SIG-M5 treated with dmso at 0.1 percent for 504 hours (cell line): ENCODE results near the gene TRMT5.

Experiments used
- DNase-seq: peaks from one replicate; lab custom pipeline; 2025; ENCODE audit not compliant: unreplicated experiment; lab: John Stamatoyannopoulos, UW

Gene TRMT5

DNA sequence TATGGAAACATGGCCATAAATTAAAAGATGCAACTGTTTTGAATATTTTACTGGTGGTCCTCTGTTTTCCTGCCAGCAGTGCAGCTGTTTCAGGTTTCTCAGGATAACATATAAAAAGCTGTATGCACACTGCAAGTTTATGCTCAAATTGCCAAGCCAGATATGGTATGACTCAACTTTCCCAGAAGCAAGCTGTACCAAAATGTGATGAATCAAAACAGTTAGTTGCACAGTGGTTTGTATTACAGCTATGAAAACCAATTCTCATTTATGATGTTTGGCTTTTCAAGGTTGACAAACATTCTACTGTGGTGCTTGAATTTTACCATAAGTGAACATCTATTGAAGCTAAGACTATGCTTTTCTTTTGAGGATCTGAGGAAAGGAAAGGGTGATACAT is 15.5 kb downstream of the TRMT5 start:
- no peak for DNase-seq

DNA sequence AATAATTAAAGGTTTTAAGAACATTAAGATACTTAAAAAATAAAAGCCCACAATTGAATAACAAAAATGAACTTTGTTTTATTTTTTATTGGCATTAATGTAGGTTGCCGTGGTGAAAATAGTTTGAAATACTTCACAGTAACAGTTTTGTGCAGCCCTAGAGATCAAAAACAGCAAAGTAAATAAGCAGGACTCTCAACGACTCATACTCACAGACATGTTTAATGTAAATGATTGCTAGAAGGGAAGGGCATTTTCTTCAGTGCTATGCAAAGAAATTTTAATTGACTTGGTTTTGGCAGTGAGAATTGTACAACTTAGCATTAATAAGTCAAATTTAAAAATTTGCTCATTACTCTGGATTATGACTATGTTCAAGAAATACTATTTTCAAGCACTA is 16.0 kb downstream of the TRMT5 start:
- no peak for DNase-seq

DNA sequence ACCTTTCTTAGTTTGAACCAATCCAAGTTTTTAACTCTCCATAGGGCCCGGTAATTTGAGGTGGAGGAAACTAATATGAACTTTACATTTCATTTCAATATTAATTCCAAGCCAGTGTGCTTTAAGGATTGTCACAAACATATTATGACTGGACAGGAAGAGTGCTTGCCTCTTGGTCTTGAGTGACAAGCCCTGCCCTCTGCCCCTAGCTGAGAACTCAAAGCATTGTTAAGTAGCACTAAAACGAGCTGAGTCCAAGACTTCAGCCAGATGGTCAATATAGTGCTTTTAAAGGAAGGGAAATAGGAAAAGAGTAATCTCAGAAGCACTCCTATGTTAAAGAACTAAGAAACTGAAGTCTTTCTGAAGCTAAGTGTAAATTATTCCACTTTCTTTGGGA is 17.1 kb downstream of the TRMT5 start:
- no peak for DNase-seq

DNA sequence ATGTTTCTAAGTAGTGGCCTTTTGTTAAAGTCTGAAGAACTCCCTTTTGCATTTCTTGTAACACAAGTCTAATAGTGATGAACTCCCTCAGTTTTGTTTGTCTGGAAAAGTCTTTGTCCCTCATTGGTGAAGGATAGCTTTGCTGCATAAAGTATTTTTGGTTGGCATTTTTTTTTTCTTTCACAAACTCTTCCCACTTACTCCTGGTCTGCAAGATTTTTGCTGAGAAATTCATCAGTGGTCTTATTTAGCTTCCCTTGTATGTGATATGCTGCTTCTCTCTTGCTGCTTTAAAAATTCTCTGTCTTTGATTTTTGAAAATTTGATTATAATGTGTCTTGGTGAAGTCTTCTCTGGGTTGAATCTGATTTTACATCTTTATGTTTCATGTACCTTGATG is 22.7 kb downstream of the TRMT5 start:
- no peak for DNase-seq

DNA sequence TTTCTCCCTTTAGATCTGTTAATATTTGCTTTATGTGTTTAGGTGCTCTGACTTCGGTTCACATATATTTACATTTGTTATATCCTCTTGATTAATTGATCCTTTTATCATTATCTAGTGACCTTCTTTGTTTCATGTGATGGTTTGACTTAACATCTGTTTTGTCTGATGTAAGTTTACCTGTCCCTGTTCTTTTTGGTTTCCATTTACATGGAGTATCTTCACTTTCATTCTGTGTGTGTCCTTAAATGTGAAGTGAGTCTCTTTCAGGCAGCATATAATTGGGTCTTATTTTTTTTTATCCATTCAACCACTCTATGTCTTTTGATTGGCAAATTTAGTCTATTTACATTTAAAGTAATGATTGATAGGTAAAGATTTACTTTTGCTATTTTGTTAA is 24.2 kb downstream of the TRMT5 start:
- no peak for DNase-seq

GRCh38 chr14:60956202-60956601 is 24.7 kb downstream of the TRMT5 start:
- no peak for DNase-seq

DNA sequence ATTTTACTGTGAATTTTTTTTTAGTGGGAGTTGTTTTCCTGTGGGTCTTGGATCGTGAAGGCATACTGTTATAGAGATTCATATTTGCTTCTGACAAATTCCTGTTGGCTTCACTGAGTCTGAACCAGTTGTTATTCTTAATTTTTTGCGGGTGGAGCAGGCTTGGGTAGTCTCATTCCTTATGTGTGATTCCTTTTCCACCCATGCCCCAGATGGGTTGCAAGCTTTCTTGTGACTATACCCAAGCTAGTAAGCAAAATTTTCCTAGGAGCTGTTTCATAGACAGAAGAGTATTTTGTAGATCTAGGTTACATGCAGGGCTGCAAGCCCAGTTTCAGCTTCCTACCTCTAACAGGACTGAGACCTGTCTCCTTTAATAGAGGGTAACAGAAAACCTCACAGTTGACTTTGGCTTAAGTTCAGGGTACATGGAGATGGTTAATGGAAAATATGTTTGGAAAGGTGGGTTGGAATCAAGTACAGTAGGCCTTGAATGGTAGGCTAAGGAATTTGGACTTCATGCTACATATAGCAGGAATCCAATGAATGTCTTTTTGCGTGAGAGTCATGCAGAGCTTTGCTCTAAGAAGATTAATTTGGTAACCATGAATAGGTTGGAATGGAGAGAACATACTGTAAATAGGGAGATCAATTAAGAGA is 29.0 kb downstream of the TRMT5 start:
- DNase-seq, result no peak

DNA sequence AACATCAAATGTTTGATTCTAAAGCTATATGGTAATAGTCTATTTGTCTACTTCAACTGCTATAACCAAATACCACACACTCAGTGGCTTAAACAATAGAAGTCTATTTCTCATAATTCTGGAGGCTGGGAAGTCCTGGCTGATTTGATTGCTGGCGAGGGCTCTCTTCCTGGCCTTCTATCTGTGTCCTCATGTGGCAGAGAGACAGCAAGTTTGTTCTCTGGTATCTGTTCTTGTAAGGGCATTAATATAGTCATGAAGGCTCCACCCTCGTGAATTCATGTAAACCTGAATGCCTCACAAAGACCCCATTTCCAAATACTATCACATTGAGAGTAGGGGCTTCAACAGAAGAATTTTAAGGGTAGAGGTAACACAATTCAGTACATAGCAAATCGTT is 34.1 kb downstream of the TRMT5 start:
- DNase-seq, result no peak

DNA sequence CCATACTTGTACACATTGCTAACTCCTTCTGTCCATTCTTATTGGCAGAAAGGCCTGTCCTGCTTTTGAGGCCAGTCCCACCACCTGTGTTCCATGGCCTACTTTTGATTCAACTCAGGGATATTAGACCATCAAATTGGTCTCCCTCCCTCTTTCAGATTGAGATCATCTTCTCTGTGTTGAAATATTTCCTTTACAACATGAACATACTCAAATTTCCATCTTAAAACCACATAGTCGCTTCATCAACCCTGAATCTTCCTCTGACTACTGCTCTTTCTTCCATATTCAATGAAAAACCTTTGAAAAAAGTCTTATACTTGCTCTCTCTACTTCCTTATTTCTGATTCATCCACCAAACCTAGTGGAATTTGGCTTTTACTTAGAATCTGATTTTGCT is 34.9 kb downstream of the TRMT5 start:
- DNase-seq, result peak; percentile 12

DNA sequence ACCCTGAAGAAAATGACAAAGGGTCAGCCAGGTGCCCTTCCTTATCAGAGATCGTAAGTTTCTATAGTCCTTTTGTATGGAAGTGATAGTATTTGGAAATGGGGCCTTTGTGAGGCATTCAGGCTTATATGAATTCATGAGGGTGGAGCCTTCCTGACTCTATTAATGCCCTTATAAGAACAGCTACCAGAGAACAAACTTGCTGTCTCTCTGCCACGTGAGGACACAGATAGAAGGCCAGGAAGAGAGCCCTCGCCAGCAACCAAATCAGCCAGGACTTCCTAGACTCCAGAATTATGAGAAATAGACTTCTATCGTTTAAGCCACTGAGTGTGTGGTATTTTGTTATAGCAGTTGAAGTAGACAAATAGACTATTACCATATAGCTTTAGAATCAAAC is 36.7 kb downstream of the TRMT5 start:
- no peak for DNase-seq

- no peak for DNase-seq
Measured at GRCh38 chr14:60943637-60944032, 37.2 kb downstream of the TRMT5 start.

DNA sequence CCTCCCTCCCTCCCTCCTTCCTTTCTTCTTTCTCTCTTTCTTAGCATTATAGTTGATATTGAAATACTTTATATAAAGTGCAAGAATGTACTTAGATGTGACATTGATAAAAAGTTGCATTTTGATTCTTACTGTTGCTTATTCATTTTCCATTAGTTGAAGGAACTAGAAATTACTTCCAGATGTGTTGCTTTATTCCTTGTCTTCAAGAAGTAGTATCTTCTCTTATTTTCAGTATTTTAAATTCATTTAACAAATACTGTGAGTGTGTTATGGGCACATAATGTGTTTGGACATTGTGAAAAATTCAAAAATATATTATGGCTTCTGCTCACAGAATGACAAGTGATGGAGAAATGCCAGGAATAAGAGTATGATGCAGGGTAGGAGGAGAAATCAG is 45.6 kb downstream of the TRMT5 start:
- DNase-seq, result no peak

GRCh38 chr14:60933920-60934655 is 46.8 kb downstream of the TRMT5 start:
- DNase-seq, result no peak

- DNase-seq, result no peak
Measured at GRCh38 chr14:60931218-60931617, 49.7 kb downstream of the TRMT5 start.

DNA sequence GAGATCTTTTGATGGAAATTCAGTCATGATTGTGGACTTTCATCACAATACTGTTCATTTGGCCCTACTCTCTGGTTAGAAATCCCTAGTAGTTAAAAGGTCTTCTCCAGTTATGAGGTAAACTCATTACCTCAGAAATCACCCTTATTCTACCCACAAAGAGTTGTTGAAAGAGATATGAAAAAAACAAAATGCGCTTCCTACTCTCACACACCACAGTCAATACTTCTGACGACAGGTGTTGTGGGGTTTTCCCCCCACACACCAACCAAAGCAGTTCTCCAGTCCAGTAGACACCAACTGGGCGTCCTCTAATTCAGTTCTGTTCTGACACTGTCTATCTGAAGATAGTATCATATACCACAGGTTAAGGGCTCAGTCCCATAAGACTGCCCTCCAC is 54.9 kb downstream of the TRMT5 start:
- DNase-seq, result no peak

GRCh38 chr14:60925286-60925685 is 55.6 kb downstream of the TRMT5 start:
- DNase-seq, result no peak

DNA sequence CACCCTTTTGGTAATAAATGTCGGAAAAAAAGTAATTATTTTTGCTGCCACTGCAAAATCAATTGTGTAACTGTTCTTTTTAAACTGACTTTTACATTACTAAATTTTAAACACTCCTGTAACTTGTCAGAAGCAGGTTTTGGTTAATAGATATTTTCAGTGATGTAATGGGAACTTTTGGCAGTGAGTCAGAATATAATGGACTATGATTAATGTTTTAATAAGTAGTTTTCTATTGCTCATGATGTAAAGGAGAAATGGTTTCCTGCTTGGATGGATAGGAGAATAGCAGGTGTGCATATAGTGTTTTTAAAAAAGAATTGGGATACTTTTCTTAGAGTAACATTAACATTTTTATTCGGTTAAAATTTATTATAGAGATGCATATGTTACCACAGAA is 58.8 kb downstream of the TRMT5 start:
- no peak for DNase-seq
